Central memory CD4-positive, alpha-beta T cell (primary cell): ENCODE results near the gene MGLL.

Experiments
- DNase-seq: peaks from one replicate; pipeline ENCODE4 v3.0.0; 2022

The MGLL gene

DNA sequence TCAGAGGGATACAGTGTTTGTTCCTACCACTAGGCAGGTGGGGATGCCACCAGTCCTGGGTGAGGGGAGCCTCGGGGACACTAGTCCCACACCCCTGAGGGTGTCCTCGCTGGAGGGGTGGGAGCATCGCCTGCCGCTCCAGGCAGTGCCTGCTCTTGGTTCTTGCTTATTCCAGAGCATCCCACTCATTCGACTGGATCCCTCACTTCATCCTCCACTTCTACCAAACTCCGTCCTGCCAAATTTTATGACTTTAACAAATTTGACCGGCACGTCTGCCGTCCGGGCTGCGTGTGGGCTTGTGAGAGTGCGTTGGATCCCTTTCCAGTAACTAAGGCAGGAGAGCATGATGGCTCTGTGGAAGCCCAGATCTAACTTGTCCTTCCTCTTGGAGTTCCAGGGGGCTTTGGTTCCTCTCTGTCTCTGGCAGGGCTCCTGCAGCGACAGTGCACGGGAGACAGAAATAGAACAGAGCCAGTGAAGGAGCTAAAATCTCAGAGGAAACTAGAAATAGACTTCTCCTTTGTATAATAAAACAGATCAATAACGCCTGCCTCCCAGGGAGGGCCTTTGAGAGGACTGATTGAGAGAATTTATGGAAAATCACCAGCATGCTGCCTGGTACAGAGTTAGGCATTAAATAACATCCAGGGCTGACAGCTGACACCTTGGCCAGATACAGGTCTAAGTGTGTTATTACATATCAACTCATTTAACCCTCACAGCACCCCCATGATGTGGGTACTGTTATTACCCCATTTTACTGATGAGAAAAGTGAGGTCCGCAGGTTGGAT, 34.5 kb downstream of the MGLL start:
- no peak for DNase-seq

DNA sequence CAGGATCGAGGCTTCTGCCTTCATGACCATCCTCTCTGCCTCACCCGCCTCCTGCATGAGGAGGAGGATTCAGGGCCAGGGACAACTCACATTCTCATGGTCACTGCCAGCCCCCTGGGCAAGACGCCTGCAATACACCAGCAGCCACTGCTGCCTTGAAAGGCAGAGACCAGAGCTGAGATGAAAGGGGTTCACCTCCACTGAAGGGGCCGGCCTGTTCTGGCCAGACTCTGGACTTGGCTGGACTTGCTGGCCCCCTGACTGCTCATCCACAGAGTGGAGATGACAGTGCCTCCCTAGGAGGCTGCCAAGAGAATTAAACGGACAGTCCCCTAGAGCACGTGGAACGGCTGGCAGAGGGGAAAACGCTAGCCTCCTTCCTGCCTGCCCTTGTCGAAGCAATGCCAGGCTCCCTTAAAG, 35.2 kb downstream of the MGLL start:
- no peak for DNase-seq

DNA sequence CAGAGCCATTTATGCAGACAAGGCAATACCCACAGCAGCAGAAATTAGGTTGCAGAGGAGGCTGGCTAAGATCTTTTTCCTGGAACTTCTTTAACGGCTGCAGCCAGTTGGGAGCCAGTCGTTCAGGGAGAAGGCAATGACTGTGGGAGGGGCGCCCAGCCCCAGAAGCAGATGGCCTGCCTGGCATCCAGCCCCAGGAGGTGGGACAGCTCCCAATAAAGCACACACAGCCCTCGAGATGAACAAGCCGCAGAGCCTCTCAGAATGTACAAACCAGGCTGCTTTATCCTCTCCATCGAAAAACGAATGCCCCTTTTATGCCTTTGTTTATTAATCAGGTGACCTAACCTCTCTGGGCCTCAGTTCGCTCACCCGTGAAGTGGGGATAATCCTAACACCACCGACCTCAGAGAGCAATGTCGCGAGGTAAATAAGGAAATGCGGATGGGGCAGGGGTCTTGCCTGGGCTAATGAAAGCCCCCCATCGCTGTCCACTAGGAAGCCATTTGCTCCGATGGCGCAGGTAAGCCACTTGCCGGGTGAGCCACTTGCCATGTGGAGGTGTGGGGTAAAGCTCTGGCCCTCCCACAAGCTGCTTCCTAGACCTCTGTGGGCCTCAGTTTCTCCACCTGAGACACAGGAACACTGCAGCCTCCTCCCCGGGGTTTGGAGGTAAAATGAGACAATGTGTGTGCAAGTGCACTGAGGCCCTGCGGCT, 35.8 kb downstream of the MGLL start:
- DNase-seq: no peak

DNA sequence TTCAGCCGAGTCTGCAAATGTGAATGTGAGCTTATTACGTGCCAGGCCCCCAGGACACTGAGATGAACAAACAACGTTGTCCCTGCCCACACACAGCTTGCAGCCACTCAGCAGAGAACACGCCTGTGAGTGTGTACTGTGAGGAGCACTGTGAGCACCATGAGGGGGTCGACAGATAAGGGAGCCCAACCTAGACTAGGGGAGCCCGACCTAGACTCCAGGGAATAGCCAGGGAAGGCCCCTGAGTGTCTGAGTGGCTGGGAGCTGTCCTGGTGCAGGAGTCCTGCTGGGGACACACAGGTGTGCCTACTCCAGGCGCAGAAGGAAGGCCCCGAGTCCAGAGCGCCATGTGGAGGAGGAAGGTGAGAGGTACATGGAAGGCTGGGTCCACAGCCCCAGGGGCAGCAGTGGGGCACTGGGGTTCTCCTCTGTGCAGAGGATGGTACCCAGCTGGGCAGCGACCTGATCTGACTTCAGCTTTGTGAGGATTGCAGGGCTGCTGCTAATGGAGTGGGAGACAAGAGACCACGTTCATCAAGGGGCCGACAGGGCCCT, 36.5 kb downstream of the MGLL start:
- no peak for DNase-seq

DNA sequence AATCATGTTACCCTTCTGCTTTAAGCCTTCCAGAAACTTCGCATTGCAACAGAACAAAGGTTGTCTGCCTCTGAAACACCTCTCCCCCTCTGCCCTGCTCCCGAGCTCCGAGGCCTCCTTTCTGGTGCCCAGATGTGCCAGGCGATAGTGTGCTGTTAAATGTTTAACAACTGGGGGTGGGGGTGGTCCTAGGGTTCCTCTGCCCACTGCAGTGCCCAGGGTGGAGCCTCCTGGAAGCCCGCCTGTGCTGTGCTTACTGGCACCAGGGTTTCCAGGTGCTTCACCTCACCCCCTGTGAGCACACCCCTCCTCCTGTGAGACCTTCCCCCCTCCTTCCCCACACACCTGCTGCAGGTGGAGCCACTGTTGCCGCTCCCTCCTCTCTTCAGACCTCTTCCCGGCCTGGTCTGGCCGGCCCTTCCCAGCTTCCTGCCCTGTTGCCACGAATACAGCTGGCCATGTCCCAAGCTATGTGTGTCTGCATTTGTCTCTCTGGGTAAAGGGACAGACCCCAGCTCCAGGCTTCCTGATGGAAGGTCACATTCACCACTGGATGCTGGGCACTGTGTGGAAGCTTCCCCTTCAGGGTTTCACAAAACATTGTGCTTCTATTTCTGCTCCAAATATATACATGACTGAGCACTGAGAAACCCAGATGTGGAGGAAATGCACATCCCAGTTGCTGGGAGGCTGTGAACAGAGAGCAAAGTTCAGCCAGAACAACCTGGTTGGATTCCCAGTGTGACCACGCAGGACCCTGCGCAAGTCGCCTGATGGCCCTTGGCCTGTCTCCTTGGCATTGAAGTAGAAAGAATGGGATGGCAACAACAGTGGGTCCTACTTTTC, 37.2 kb downstream of the MGLL start:
- no peak for DNase-seq

DNA sequence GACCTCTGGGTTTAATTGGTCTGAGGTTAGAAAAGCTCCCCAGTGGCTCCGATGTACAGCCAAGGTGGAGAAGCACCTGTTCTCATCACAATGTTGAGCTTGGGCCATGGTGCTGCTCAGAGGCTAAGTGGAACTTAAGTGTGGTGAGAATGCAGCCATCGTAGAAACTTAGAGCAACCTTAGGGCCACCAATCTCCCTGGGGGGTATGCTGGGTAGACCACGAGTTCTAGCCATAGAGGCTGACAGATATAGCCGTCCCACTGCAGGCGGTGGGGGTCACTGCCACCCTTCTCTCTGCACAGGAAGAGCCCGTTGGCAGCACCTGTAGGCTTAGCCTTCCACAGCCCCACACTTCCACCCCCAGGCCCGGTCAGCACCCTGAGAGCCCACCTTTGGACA, 38.0 kb downstream of the MGLL start:
- no peak for DNase-seq

DNA sequence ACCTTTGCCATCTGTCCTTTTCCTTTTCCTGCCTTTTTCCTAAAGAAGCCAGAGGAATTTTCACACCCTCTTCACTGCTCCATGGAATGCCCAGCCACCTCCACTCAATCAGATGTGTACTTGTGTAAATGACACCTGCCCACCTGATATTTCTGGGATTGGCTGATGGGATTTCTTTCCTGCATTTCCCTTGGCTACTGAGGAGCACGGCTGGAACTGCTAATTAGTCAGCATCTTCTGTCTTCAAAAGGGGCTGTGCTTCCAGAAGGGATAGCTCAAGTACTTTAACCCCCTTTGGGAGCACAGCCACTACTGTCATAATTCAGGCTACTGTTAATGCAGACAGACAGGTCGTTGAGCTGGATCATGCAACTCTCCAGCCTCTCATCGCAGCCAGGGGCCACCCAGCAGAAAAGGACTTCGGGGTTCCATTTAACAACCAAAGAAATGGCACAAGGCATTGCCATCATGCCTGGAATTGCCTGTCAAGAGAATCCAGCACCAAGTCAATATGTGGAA, 38.6 kb downstream of the MGLL start:
- DNase-seq: no peak

GRCh38 chr3:127783166-127783565, 39.1 kb downstream of the MGLL start:
- no peak for DNase-seq

GRCh38 chr3:127781411-127782001, 40.8 kb downstream of the MGLL start:
- no peak for DNase-seq

DNA sequence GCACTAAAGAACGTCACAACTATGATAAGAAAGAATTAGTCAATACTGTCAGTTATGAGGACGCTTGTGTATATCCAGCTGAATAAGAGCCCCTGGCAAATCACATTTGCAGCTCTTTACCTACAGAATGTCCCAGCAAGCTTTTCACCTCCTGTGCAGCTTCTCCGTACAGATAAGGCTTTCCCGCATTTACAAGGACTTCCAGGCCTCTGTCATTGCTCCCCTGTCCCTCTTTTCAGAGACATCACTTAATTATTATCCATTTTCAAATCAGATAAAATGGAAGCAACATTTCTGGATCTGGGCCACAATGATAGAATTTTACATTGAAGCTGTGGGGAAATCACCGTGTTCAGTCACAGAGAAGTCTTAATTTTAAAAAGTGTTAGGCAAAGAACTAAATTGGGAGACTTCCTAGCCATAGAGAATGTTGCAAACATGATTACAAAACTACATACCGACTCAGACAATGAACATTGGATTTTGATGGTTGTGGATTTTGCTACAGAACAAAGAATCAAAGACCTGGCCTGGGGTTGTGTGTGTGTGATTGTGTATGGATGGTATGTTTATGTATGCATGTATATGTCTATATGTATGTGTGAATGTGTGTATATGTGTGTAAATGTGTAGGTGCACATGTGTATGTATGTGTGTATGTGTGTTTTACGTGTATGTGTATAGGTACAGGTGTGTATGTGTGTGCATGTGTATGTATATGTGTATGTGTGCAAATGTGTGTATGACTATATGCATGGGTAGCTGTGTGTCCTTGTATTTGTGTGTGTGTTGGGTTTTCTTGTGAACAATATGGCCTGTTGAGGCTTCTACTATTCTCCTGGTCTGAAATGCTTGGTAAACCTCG, 41.5 kb downstream of the MGLL start:
- no peak for DNase-seq

GRCh38 chr3:127779747-127780146, 42.6 kb downstream of the MGLL start:
- DNase-seq: no peak

- DNase-seq: no peak
These were observed 44.2 kb downstream of the MGLL start for GRCh38 chr3:127777921-127778656.

DNA sequence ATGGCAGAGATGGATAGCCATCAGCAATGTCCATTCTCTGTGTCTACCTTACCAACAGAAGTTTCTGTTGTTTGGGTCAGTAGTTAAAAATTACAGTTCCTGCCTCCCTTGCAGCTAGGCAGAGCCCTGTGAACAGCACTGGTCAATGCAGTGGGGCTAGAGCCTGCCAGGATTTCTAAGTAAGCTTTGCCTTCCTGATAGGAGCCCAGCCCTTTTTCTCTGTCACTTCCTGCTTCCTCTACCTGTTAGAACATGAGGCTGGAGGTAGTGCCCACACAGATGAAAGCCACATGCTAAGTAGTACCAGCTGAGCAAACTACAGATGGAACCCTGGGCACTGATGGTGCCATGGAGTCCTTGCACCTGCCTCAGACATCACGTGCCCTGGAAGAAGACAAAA, 45.0 kb downstream of the MGLL start:
- no peak for DNase-seq

DNA sequence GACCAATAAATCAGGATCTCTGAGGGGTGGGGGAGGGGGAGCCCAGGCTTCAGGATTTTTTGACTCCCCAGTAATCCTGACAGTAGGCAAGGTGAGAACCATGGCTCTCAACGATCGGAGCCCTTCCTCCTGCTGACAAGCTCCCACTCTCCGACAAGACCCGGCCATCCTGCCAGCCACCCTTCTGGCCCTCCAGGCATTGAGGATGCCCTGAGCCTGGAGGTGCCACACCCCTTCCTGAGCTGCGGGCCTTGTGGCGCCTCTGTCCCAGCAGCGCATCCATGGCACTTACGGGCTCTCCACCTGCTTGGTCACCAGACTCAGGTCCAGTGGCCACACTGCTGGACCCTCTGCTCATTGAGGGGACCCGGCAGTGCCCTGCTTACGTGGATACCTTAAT, 46.0 kb downstream of the MGLL start:
- DNase-seq: no peak

GRCh38 chr3:127775398-127776109, 46.8 kb downstream of the MGLL start:
- no peak for DNase-seq

- DNase-seq: no peak
These were observed 47.7 kb downstream of the MGLL start for GRCh38 chr3:127774647-127775046.

DNA sequence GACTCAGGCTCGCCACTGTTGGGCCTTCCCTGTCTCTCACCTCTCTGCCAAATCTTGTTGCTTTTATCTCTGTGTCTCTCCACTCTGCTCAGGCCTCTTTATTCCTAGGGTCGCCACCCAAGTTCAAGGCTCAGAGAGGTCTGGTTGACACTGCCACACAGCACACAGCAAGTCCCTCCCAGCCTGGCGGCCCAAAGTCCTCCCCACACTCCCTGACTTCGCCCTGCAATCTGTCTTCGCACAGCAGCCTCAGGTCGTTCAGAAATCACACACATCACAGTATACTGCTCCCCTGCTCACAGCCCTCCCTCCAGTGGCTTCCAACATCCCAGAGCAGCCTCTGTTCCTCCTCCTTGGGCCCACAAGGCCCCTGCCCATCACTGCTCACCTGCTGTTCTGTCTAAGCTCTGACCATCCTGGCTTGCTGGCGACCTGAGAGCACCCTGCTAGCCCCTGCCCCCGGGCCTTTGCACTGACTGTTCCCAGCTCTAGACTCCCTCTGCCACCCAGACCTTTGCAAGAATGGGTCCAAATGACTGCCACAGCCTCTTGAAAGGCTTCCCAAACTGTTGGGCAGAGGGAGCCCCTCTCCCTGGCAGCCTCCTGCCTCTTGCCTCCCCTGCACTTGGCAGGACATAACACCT, 48.4 kb downstream of the MGLL start:
- DNase-seq: no peak

GRCh38 chr3:127772827-127773751, 49.2 kb downstream of the MGLL start:
- DNase-seq: no peak
